ENCODE data around the gene MYO3B. TPM values are rescaled to one million over a fixed set of nuclear protein-coding genes. Genes with fewer than 3 reads are reported as not detected.
"Not testable (repeated sequence)": the region's sequence is repeated elsewhere in the genome, so short reads cannot be mapped to it uniquely, and the experiment has no call there.

MYO3B gene
- total RNA-seq, 4 donors from 2014 or later, result 0.06 TPM; not detected in 3

DNA sequence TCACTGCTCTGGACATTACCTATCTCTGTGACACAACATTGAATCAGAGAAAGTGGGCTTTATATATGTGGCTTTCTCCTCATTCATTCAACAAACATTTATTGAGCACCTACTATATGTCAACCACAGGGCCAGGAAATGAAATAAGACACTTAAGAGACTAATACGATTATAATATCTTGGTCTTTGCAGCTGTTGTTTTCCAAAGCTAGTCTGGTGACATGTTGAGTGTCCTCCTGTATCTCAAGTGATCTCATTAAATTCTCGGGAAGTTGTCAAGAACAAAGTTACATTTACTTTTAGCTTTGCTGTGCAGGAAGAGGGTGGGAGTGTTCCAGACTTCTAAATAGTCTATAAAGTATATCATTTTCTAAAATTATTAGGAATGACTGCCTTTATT is 372.6 kb downstream of the MYO3B start:
- TF ChIP-seq, protein P1, sequence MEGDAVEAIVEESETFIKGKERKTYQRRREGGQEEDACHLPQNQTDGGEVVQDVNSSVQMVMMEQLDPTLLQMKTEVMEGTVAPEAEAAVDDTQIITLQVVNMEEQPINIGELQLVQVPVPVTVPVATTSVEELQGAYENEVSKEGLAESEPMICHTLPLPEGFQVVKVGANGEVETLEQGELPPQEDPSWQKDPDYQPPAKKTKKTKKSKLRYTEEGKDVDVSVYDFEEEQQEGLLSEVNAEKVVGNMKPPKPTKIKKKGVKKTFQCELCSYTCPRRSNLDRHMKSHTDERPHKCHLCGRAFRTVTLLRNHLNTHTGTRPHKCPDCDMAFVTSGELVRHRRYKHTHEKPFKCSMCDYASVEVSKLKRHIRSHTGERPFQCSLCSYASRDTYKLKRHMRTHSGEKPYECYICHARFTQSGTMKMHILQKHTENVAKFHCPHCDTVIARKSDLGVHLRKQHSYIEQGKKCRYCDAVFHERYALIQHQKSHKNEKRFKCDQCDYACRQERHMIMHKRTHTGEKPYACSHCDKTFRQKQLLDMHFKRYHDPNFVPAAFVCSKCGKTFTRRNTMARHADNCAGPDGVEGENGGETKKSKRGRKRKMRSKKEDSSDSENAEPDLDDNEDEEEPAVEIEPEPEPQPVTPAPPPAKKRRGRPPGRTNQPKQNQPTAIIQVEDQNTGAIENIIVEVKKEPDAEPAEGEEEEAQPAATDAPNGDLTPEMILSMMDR (IDR thresholded peaks at IDR 0.05), result no peak
- no peak for TF ChIP-seq POLR2AphosphoS5 (IDR thresholded peaks at IDR 0.05)
- no peak for TF ChIP-seq EP300 (IDR thresholded peaks at IDR 0.05)
- TF ChIP-seq POLR2A (IDR thresholded peaks at IDR 0.05; ENCODE audit: low read depth), result no peak
- H3K4me1 ChIP-seq, result peaks cover 0 to 13% (median 8%) of the 10 kb centered on the region in 4 donors
- 78% methylated on average over 2 of the region's 2 CpGs for WGBS
- no peak overlapping the region for H3K4me3 ChIP-seq
- no peak overlapping the region for H3K27ac ChIP-seq (replicated peaks in 1 of 4)
- no peaks in the 10 kb centered on the region for H3K27me3 ChIP-seq
- peaks cover 0 to 4% (median 0%) of the 10 kb centered on the region in 4 donors for H3K9me3 ChIP-seq
- H3K36me3 ChIP-seq, result no peaks in the 10 kb centered on the region
- intact Hi-C loops (cut with DNase I), result no loop called here
- DNase-seq (ENCODE audit: extremely low spot score), result no peak

DNA sequence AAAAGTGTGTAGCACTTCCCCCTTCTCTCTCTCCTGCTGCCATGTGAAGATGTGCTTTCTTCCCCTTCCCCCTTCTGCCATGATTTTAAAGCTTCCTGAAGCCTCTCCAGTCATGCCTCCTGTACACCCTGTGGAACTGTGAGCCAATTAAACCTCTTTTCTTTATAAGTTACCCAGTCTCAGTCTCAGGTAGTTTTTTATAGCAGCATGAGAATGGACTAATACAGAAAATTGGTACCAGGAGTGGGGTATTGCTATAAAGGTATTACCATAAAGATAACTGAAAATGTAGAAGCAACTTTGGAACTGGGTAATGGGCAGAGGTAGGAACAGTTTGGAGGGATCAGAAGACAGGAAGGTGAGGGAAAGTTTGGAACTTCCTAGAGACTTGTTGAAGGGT is 374.0 kb downstream of the MYO3B start:
- H3K27me3 ChIP-seq; intact Hi-C loops (cut with DNase I): not testable (repeated sequence)

DNA sequence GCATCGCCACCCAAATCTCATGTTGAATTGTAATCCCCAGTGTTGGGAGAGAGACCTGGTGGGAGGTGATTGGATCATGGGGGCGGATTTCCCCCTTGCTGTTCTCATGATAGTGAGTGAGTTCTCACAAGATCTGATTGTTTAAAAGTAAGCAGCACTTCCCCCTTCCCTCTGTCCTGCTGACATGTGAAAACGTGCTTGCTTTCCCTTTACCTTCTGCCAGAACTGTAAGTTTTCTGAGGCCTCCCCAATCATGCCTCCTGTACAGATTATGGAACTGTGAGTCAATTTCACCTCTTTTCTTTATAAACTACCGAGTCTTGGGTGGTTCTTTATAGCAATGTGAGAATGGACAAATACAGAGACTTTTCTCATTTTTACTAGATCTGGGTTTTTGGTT is 375.8 kb downstream of the MYO3B start:
- Histone ChIP-seq H3K4me1 (peaks cover 0 to 13% (median 8%) of the 10 kb centered on the region in 4 donors), H3K27ac (replicated peaks in 1 of 4) (peak overlapping the region in 1 of 4 donors; percentile 43), H3K36me3 (no peaks in the 10 kb centered on the region), H3K27me3 (no peaks in the 10 kb centered on the region), H3K9me3 (peaks cover 0 to 4% (median 0%) of the 10 kb centered on the region in 4 donors), H3K4me3 (no peak overlapping the region)
- no peak for DNase-seq (ENCODE audit: extremely low spot score)
- no peak for TF ChIP-seq EP300 (IDR thresholded peaks at IDR 0.05)
- no peak for TF ChIP-seq POLR2AphosphoS5 (IDR thresholded peaks at IDR 0.05)
- TF ChIP-seq POLR2A (IDR thresholded peaks at IDR 0.05; ENCODE audit: low read depth), result no peak
- TF ChIP-seq, protein P1 (IDR thresholded peaks at IDR 0.05), result no peak
- intact Hi-C loops (cut with DNase I), result no loop called here
- WGBS, result 77% methylated on average over 4 of the region's 4 CpGs

More for the DNA sequence above, 374.0 kb downstream of the MYO3B start:
- not testable (repeated sequence) for H3K9me3 ChIP-seq; H3K36me3 ChIP-seq; H3K4me3 ChIP-seq; DNase-seq (ENCODE audit: extremely low spot score); H3K27ac ChIP-seq (replicated peaks in 1 of 4)
- H3K4me1 ChIP-seq, result peaks cover 0 to 13% (median 8%) of the 10 kb centered on the region in 4 donors

GRCh38 chr2:170554278-170554955 is 376.5 kb downstream of the MYO3B start:
- peak in 1 of 2 donors; percentile 11 for TF ChIP-seq POLR2AphosphoS5 (IDR thresholded peaks at IDR 0.05)
- TF ChIP-seq, protein P1 (IDR thresholded peaks at IDR 0.05), result no peak
- H3K4me1 ChIP-seq, result peaks cover 0 to 18% (median 14%) of the 10 kb centered on the region in 4 donors
- DNase-seq (ENCODE audit: extremely low spot score), result no peak
- peak overlapping the region in 2 of 4 donors; percentile 13 to 43 for H3K27ac ChIP-seq (replicated peaks in 1 of 4)
- no peak overlapping the region for H3K4me3 ChIP-seq
- H3K9me3 ChIP-seq, result peaks cover 0 to 4% (median 0%) of the 10 kb centered on the region in 4 donors
- 47% methylated on average over 7 of the region's 7 CpGs for WGBS
- no peaks in the 10 kb centered on the region for H3K27me3 ChIP-seq
- no peaks in the 10 kb centered on the region for H3K36me3 ChIP-seq
- intact Hi-C loops (cut with DNase I), result no loop called here

DNA sequence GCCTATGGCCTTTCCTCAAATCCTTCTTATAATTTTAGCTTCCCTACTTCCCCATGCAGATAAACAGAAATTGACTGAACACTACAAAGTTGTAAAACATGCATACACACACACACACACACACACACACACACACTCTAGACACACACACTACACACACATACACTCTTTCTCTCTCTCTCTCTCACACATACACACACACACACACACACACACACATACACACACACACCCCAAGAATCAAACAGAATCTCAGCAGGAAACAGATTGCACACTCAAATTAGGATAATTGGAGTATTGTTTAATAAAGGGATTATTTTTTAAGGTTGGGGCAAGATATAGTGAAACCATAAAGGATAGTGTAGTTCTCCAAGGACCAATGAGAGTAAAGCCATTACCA is 385.0 kb downstream of the MYO3B start:
- no peak overlapping the region for H3K4me3 ChIP-seq
- H3K27me3 ChIP-seq, result no peaks in the 10 kb centered on the region
- H3K9me3 ChIP-seq, result no peaks in the 10 kb centered on the region
- TF ChIP-seq, protein P1 (IDR thresholded peaks at IDR 0.05), result no peak
- no peak for TF ChIP-seq POLR2AphosphoS5 (IDR thresholded peaks at IDR 0.05)
- TF ChIP-seq POLR2A (IDR thresholded peaks at IDR 0.05; ENCODE audit: low read depth), result no peak
- no peak for TF ChIP-seq EP300 (IDR thresholded peaks at IDR 0.05)
- no peak for DNase-seq (ENCODE audit: extremely low spot score)
- no peak overlapping the region for H3K27ac ChIP-seq (replicated peaks in 1 of 4)
- intact Hi-C loops (cut with DNase I), result no loop called here
- H3K4me1 ChIP-seq, result peaks cover 0 to 13% (median 12%) of the 10 kb centered on the region in 4 donors
- no peaks in the 10 kb centered on the region for H3K36me3 ChIP-seq

All from esophagus muscularis mucosa (tissue), 4 donors.